GM19397 (cell line): ENCODE data around the gene ZNF500.
"Not testable (repeated sequence)": the region's sequence is repeated elsewhere in the genome, so short reads cannot be mapped to it uniquely, and the experiment has no call there.

Experiments
- ATAC-seq: cut with Tn5 transposase; IDR thresholded peaks from one replicate; pipeline ENCODE4 v1.9.1; 2021; ENCODE audit warnings: mild to moderate bottlenecking, moderate library complexity; ENCODE audit not compliant: unreplicated experiment

The ZNF500 gene

GRCh38 chr16:4746991-4747574 lies 19.9 kb downstream of the ZNF500 start:
- no peak for ATAC-seq

DNA sequence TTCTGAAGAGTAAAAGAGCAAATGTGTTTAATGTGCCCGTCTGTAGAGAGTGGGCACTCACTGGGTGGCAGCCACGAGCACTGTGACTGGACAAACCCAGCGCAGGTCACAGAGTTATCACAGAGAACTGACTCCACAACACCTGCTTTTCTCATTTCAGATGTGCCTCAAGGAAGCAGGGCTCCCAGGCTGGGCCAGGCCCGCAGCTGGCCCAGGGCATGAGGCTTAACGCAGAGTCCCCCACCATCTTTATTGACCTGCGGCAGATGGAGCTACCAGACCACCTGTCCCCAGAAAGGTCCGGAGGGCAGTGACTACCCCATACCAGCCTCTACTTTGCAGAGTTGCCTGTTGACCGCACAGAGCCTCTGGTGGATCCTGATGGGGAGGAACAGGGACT lies 20.7 kb downstream of the ZNF500 start:
- no peak for ATAC-seq

DNA sequence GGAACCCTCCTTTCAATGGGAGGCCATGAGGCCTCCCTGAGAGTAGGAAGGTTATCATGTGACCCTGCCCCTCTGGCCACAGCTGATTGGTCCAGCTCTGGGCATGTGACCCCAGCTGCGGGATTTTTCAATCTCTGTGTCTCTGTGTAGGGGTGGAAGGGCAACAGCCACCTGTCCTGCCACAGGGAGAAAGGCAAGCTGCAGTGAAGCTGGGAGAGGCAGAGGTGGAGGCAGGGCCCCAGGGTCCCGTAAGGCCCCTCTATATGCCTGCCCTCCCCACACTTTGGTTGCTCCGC lies 21.7 kb downstream of the ZNF500 start:
- ATAC-seq: no peak

DNA sequence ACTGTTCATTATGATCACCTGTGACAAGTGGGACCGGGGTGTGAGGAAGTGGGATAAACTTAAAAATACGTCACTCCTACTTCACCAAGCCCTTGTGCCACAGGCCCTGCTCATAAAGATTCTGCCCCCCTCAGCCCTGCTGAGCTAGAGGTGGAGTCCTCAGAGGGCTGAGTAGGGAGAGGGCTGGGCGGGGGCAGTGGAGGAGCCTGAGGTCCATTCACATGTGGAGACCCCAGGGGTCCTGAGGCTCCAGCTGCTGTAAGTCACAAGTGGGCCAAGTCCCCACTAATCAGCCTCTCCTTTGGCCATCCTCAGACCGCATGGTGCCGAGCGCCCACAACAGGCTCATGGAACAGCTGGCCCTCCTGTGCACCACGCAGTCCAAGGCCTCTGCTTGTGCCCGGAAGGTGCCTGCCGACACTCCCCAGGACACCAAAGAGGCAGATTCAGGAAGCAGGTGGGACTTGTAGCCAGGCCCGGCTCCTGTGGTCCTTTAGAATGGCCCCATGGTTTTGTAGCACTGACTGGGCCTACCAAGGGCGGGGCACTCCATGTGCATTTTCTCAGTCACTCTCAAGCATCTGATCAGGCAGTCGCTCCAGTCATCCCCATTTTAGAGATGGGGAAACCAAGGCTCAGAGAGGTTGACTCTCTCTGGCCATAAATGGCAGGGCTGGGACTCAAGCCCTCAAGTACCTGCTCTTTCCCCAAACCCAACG lies 22.2 kb downstream of the ZNF500 start:
- no peak for ATAC-seq

GRCh38 chr16:4743226-4743878 lies 23.6 kb downstream of the ZNF500 start:
- no peak for ATAC-seq

- ATAC-seq: not testable (repeated sequence)
These were observed 28.6 kb downstream of the ZNF500 start for GRCh38 chr16:4738370-4738769.

DNA sequence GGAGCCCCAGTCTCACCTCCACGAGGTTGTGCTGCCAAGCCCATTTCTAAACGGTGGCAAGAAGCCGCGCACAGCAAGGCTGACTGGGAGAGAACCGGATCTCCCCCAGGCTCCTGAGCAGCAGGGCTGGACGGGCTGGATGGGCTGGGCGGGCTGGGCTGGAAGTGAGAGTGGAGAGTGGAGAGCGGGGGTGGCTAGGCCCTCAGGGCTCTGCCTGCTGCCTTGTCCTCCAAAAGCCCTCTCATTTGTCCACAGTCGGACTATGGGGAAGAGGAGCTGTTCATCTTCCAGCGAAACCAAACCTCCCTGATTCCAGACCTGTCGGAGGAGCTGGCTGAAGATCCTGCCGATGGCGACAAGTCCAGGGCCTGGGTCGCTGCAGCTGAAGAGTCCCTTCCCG lies 29.4 kb downstream of the ZNF500 start:
- no peak for ATAC-seq

GRCh38 chr16:4736546-4736945 lies 30.4 kb downstream of the ZNF500 start:
- ATAC-seq: no peak

GRCh38 chr16:4734730-4735535 lies 32.0 kb downstream of the ZNF500 start:
- peak; percentile 61 for ATAC-seq

DNA sequence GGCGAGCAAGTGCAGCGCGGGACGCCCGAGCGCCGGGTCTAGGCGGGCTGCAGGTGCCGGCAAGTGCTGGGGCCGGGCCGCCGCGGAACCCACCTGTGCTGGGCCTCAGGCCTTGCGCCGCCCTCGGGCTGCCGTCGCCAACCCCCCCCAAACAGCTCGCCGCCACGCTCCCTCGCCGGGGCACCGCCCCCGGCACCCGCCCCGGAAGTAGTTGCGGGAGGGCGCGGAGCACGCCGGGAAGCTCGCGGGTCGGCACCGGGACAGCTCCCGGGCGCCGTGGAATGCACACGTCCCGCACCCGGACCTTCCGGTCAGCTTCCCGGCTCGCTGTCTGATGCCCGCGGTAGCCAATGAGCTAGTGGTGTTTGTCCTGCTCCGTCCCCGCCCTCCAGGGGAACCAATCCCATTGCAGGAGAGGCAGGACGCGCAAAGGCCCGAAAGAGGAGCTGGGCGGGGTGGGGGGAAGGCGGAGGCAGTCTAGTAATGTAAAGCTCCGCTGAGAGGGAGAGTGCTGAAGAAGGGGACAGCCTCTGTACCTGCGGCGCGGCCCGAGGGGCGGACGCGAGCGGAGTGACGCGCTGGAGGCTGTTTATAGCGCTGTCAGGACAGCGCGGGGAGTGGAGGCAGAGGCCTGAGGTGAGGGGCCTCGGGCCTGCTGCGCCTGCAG lies 32.8 kb downstream of the ZNF500 start, which contains the start of the genes ANKS3 and DNAAF8:
ANKS3 (minus strand) TSS at position 209 of the 667 bp plus-strand sequence. CDS start 4,122 bp downstream, outside the sequence.
DNAAF8 (plus strand) TSS at position 475 of the 667 bp plus-strand sequence. CDS start 1,978 bp downstream, outside the sequence.
- ATAC-seq: peak; percentile 72

DNA sequence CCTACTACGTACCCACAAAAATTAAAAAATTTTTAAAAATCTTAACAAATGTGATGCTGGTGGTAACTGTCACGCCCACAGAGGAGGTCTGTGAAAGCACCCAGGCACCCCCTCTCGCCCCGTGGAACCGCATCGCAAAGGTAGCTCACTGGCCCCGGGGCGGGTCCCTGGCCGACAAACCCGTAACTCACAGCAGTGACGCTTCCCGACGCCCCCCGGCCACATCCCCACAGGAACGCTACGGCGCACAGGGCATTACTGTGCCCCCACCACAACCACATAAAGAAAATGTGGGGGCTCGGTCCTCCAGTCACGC lies 33.3 kb downstream of the ZNF500 start:
- peak; percentile 13 for ATAC-seq

GRCh38 chr16:4733211-4733742 lies 33.7 kb downstream of the ZNF500 start:
- ATAC-seq: no peak

DNA sequence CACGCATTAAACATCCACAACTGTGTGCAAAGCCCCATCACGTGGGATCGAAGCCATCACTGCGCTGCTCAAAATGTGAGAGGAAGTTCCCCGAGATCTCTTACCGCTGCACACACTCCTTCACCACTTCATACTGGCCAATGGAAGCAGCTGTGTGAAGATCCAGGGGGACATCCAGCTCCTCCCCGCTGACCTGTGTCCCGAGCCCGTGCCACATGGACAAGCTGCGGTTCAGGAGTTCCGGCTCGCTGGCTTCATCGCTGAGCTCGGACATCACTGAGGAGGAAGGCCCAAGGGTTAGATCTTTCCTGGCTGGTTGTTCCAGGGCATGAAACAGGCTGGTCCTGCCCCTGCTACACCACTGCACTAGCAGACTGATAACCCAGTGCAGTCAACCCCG lies 37.1 kb downstream of the ZNF500 start:
- no peak for ATAC-seq

DNA sequence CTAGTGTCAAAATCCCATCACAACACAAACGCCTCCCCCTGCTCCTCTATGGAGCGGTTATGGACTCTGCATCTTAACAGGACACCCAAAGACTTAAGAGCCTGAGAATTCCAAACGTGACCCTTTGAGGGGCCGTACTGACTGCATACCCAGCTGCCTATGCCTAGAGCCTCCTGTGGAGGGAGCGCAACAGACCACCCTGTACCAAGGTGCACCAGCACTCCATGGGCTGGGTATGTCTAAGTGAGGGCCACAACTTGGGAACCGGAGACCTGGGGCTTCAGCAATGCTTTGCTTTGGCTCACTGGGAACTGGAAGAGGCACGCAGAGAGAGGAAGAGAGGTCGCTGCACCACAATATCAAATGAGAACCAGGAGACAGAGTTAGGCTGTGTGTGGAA lies 38.3 kb downstream of the ZNF500 start:
- ATAC-seq: no peak

DNA sequence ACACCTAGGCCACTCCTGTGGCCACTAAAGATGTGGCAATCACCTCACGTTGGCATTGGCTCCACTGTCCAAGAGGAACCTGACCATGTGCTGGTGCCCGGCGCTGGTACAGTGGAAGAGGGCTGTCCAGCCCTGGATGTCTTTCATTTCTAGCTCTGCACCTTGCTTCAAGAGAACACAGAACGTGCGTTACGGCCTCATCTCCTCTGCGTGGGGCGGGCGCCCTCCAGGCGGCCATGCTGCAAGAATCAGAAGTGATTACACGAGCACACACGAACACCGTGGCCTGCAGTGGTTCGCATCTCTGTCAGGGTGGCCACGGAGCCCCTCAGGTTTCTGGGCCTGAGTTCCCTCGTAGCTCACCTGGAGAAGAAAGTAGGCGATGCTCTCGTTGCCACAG lies 40.3 kb downstream of the ZNF500 start:
- ATAC-seq: no peak

- no peak for ATAC-seq
These were observed 42.2 kb downstream of the ZNF500 start for GRCh38 chr16:4724661-4725270.

DNA sequence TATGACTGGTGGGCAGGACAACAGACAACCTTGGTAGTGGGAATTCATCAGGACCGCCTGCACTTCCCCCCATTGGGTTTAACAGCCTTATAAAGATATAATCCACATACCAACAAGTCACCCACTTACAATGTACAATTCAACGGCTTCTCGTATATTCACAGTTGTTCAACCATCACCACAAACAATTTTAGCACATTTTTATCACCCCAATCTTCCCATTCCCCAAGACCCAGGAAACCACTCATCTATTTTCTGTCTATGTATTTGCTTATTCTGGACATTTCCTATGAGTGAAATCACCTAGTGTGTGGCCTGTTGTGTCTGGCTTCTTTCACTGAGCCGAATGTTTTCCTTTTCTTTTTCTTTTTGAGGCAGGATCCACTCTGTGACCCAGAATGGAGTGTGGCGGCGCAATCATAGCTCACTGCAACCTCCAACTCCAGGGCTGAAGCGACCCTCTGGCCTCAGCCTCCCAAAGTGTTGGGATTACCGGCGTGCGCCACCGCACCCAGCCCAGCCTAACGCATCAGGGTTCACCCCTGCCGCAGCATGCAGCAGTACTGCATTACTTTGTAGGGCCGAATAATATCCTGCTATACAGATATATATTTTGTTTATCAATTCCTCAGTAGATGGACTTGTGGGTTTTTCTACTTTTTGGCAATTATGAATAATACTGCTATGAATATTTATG lies 43.7 kb downstream of the ZNF500 start:
- ATAC-seq: no peak

DNA sequence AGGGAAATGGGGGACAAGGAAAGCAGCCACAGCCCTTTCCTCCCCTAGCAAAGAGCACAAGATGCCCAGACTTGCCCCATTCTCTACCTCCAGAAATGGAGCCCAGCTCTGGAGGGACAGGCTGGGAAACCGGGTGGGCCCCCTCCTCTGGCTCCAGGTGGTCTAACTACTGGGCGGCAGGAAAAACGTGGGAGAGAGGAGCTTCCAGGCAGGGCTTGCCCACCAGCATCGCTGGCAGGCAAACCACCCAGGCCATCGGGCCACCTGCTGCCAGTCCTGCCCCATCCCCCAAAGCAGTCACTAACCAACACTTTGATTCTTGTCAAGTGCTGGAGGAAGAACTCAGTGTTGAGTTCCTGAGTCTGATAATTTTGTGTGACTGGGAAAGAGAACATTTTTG lies 48.5 kb downstream of the ZNF500 start:
- no peak for ATAC-seq

GRCh38 chr16:4714996-4715395 lies 52.0 kb downstream of the ZNF500 start:
- ATAC-seq: no peak
